ENCODE data around the gene FLAD1.

Gene FLAD1

GRCh38 chr1:154958681-154959425 lies 24.3 kb upstream of the FLAD1 start:
- H3K27ac ChIP-seq: peak overlapping the region in 1 of 2 donors; percentile 25
- TF ChIP-seq CTCF (IDR thresholded peaks at IDR 0.05): no peak
- DNase-seq (ENCODE audit: low spot score): no peak
- no peak overlapping the region for H3K4me3 ChIP-seq

DNA sequence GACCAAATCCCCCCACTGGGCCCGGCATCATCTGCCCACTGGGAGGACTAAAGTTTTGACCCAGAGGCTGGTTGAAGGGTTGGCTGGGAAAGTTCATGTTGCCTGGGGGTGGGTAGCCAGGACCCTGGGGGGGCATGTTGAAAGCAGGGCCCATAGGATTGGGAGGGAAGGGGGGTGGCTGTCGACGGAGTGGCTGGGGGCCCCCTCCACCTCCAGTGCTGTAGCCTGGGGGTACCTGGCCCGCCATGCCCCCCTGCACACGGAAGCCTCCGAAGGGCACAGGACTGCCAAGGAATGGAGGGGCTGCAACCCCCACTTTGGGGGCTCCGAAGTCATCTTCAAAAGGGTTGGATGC lies 23.7 kb upstream of the FLAD1 start:
- Histone ChIP-seq H3K27ac (peak overlapping the region in 1 of 2 donors; percentile 25), H3K4me3 (no peak overlapping the region)
- no peak for DNase-seq (ENCODE audit: low spot score)
- no peak for TF ChIP-seq CTCF (IDR thresholded peaks at IDR 0.05)

DNA sequence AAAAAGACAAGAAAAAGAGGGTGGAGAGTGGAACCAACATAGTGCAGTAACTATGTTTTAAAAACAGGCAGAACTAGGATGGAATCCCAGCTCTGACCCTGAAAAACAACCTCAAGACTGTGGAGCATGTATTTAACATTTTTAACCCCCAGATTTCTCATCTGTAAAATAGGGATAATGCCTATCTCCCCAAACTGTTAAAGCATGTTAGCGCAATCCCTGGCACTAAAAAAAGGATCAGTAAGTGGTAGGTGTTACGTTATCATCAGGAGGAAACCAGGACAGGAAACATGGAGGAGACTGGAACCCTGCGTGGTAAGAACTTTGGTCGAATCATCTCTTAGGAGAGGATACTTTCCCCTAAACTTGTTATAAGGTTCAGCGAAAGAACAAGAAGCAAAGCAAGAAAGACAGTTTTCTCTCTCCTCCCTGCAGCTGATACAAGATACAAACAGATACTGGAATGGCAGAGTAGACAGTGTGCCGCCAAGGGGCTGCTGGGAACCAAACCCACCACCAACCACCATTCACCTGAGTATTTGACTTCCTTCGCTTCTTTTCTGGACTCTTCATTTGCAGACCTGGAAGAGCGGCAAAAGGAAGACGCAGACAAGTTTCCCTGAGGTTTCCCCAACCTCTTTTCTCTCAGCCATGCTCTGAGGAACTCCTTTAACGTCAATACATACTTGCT lies 22.6 kb upstream of the FLAD1 start:
- Histone ChIP-seq H3K27ac (peak overlapping the region; percentile 97), H3K4me3 (peak overlapping the region; percentile 78)
- no peak for TF ChIP-seq CTCF (IDR thresholded peaks at IDR 0.05)
- DNase-seq (ENCODE audit: low spot score): no peak

DNA sequence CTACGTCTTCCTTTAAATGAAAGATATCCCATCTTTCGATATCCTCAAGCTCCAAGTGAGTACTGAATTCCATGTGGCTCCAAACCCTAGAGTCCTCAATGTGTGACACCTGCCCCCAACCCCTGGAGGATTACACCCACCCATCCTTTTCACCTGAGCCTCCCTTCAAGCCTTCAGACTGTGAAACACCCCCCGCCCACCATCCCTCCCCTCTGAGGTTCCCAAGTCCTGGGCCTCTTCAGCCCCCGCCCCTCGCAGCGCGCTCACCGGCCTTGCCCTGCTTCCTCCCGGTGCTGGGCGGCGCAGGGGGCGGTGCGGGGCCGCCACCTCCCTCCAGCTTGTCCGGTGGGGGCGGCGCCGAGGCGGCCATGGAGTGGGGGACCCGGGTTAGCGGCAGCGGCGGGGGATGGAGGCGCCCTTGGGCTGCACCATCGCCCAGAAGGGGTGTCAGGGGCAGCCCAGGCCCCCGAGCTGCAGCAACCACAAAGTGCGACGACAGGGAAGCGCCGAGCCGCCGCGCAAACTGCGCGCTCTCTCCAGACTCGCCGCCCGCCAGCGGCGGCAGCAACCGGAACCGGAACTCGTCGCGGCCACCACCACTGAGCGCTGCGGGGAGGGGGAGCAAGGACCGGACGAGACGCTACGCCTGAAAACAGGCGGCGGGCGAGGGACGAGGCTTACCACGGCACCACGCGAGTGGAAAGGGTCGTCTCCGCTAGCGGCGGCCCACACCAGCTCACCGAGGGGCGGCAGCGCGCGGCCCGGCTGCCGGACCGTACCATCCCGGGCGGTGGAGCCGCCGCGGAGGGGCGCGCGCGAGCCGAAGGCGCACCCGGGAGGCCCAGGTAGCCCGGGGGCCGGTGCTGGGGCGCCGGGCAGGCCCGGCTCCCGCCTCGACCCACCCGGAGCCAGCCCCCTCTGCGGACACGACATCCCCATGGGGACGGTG lies 21.7 kb upstream of the FLAD1 start, which contains the start of gene PYGO2:
Gene PYGO2, minus strand, starts transcription at position 576 of the 949 bp plus-strand sequence. Its CDS starts 206 bp downstream, at position 370.
- peak; percentile 35 for TF ChIP-seq CTCF (IDR thresholded peaks at IDR 0.05)
- peak; percentile 90 for DNase-seq (ENCODE audit: low spot score)
- peak within 1 kb of the TSS; percentile 97 for H3K27ac ChIP-seq
- peak within 1 kb of the TSS; percentile 78 for H3K4me3 ChIP-seq

DNA sequence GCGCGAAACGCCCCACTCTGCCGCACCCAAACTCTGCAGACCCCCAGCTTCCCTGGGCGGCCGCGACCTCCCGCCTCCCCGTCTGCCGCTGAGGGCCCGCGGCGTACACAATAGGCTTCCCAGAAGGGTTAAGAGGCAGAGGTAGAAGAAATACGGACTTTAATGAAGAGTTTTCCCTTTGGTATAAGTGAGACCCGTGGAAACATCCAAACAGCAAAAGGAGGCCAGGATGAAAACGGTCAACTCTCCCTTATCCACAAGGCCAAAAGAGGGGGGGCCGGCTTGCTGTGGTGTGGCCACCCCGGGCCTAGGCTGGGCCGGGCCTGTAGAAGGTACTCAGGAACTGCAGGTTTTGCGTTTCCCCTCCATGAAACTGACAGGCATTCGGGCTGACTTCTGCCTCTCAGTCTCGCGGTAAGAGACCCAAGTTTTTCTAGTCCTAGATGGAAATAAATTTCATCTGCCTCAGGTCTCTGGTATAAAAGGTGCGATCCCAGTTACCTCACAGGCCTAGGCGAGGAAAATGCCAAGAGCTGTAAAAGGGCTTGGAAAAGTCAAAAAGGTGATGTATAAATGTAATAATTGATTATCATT lies 20.9 kb upstream of the FLAD1 start:
- DNase-seq (ENCODE audit: low spot score): no peak
- Histone ChIP-seq H3K27ac (peak overlapping the region; percentile 97), H3K4me3 (peak overlapping the region; percentile 78)
- TF ChIP-seq CTCF (IDR thresholded peaks at IDR 0.05): no peak

- Histone ChIP-seq H3K4me3 (peak overlapping the region; percentile 78), H3K27ac (peak overlapping the region; percentile 97)
- no peak for DNase-seq (ENCODE audit: low spot score)
- no peak for TF ChIP-seq CTCF (IDR thresholded peaks at IDR 0.05)
Observed at GRCh38 chr1:154962795-154963330, 20.3 kb upstream of the FLAD1 start.
